GM21528 (cell line): ENCODE measurements around the gene MARK1.
A peak's percentile ranks its signal among the peaks of the same experiment; 100 is the strongest.

Experiments used
- ATAC-seq: cut with Tn5 transposase; IDR thresholded peaks from one replicate; pipeline ENCODE4 v1.9.1; 2021; ENCODE audit warnings: mild to moderate bottlenecking, moderate library complexity; ENCODE audit not compliant: unreplicated experiment, low FRiP score

The MARK1 gene

DNA sequence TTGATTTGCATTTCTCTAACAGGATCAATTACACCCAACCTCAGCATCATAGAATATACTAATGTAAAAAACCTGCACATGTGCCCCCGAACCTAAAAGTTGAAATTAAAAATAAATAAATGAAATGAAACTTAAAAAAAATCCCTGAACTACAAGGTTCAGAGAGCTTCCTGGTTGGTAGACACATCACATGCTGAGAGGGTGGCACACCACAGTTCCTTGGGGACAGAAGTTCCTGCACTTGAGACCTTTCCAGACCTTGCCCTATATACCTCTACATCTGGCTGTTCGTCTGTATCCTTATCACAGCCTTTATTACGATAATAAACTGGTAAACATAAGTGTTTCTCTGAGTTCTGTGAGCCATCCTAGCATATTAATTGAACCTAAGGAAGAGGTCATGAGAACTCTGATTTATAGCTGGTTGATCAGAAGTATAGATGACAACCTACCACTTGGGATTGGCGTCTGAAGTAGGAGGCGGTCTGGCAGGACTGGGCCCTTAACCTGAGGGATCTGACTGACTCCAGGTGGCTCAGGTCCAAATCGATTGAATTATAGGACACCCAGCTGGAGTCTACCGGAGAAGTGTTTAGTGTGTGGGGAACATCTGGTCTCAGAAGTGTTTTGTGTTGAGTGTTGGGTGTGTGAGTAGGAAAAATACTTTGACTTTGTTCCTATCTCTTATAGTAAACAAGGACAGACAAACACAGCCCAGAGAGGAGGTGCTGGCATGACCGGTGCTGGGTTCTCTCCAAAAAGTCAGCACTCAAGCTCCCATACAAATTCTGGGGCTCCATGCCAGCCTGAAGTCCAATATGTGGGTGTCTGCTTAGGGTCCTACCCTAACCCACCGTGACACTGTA, 181.2 kb downstream of the MARK1 start:
- ATAC-seq = no peak

DNA sequence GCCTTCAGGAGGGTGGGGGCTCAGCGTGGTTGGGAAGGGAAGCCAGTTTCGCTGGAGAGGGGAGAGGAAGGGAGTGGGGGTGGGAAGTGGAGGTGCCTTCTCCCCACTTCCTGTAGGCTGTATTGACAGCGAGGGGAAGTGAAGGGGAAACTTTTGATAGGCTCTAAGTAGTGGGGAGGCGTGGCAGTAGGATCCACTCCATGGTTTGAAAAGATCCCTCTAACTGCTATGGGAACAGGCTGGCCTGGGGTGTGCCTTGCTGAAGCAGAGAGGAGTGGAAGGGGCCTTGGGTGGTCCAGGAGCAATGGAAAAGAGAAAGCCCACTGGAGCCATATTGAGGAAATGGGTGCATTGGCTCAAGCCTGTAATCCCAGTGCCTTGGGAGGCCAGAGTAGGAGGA, 182.4 kb downstream of the MARK1 start:
- no peak for ATAC-seq

DNA sequence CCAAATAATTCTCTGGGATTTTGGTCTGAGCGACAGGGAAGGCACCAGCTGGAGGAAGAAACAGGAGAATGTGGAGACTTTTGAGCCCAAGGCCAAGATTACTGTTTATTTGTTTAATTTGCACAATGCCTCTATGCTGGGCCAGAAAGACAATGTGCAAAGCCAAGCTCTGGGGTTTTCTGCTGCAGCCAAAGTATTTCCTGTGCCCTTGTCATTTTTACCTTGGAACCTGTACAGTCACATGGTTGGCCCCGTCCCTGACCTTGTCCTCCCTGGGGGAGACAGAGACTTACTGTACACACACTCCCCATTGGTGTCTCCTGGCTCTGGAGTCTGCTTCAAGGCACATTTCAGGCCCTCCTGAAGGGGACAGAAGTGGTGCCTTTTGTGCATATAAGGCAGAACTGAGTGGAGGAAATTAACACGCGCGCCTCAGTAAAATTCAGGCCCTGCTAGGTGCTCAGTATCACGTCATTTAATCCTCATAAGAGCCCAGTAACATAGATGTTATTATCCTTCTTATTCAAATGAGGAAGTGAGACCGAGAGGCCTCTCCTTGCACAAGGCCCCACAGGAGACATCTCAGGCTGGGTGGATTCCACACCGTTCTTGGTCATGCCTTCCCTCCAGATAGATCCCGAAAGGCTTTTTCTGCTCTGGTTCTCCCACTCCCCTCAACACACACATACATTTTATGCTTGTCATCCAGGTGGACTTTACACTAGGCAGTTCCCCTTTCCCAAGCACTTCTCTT, 183.3 kb downstream of the MARK1 start:
- ATAC-seq = peak; percentile 78
